Natural killer cell (primary cell): ENCODE data around the gene RALGPS1. TPM values are rescaled to one million over a fixed set of nuclear protein-coding genes. Genes with fewer than 3 reads are reported as not detected.
A peak's percentile ranks its signal among the peaks of the same experiment; 100 is the strongest.

ENCODE experiments used
- ATAC-seq, 3 donors: fragments of 150-1000 bp in 2 of 3; fragments of 200-7000 bp in 1 of 3; cut with Tn5 transposase; 1 replicate in 1 of 3; 2 replicates in 2 of 3; pipeline ENCODE4 v1.10.0; 2021; ENCODE audit warnings: mild to moderate bottlenecking in 2 of 3, moderate library complexity in 2 of 3
- DNase-seq, 2 donors: peaks; one replicate each; pipeline versions ENCODE4 v3.0.0 to v3.0.0-alpha.2; 2013 to 2021; ENCODE audit warnings: mixed read lengths in 1 of 2
- H3K27ac ChIP-seq: one replicate; pipeline ENCODE4 v1.5.1; 2013; ENCODE audit warnings: mild to moderate bottlenecking, low read length
- H3K27me3 ChIP-seq: one replicate; pipeline ENCODE4 v1.6.1; 2013; ENCODE audit warnings: low read length; ENCODE audit not compliant: control insufficient read depth, insufficient read depth
- H3K36me3 ChIP-seq: one replicate; pipeline ENCODE4 v1.6.1; 2013; ENCODE audit warnings: low read length; ENCODE audit not compliant: control insufficient read depth, insufficient read depth
- H3K4me1 ChIP-seq: one replicate; pipeline ENCODE4 v1.6.1; 2013; ENCODE audit warnings: low read length; ENCODE audit not compliant: control insufficient read depth, insufficient read depth
- H3K4me3 ChIP-seq: one replicate; pipeline ENCODE4 v1.5.1; 2013; ENCODE audit warnings: low read length
- H3K9me3 ChIP-seq: one replicate; pipeline ENCODE4 v1.6.1; 2013; ENCODE audit warnings: low read length; ENCODE audit not compliant: control insufficient read depth, insufficient read depth
- H3K27ac Mint-ChIP-seq, 2 donors: one replicate each; pipeline ENCODE4 v1.8.0; 2022; ENCODE audit warnings: mild to moderate bottlenecking in 2 of 2, mixed read lengths in 2 of 2, moderate library complexity in 1 of 2
- H3K27me3 Mint-ChIP-seq, 2 donors: one replicate each; pipeline ENCODE4 v1.8.0; 2022; ENCODE audit warnings: low read depth in 2 of 2, mixed read lengths in 2 of 2
- H3K36me3 Mint-ChIP-seq: one replicate; pipeline ENCODE4 v1.8.0; 2022; ENCODE audit warnings: mixed read lengths
- H3K4me1 Mint-ChIP-seq, 2 donors: one replicate each; pipeline ENCODE4 v1.8.0; 2022; ENCODE audit warnings: mixed read lengths in 2 of 2
- H3K4me3 Mint-ChIP-seq: one replicate; pipeline ENCODE4 v1.8.0; 2022; ENCODE audit warnings: mild to moderate bottlenecking, moderate library complexity, mixed read lengths
- H3K9me3 Mint-ChIP-seq, 2 donors: one replicate each; pipeline ENCODE4 v1.8.0; 2022; ENCODE audit warnings: mixed read lengths in 2 of 2
- WGBS: methylation state at CpG from one replicate; pipeline ENCODE4 v1.1.7; 2013; ENCODE audit warnings: missing lambda C conversion rate; ENCODE audit not compliant: insufficient coverage; 5-methylcytosine and 5-hydroxymethylcytosine counted together
- intact Hi-C: fragments of 100-400 bp; cut with micrococcal nuclease; formaldehyde crosslinking; loops from one replicate; pipeline ENCODE4 v1.14.2; 2022
- total RNA-seq, 4 donors: library from RNA; stranded (reverse); fragments of 120-200 nt in 1 of 4; gene quantifications; one replicate each; pipeline versions ENCODE4 v1.2.3 to v1.2.4, GENCODE V29; 2013 to 2022
- TF ChIP-seq, protein P1 (sequence below): fragments of 200-600 bp; IDR thresholded peaks from one replicate; pipeline ENCODE4 v1.8.0; 2022; ENCODE audit warnings: antibody characterized with exemption

RALGPS1 gene
- total RNA-seq, 3 donors from 2014 or later (not counting 1 experiment from before 2014, with no cell fraction given): 11.9 to 21.2 (median 13.2) TPM

DNA sequence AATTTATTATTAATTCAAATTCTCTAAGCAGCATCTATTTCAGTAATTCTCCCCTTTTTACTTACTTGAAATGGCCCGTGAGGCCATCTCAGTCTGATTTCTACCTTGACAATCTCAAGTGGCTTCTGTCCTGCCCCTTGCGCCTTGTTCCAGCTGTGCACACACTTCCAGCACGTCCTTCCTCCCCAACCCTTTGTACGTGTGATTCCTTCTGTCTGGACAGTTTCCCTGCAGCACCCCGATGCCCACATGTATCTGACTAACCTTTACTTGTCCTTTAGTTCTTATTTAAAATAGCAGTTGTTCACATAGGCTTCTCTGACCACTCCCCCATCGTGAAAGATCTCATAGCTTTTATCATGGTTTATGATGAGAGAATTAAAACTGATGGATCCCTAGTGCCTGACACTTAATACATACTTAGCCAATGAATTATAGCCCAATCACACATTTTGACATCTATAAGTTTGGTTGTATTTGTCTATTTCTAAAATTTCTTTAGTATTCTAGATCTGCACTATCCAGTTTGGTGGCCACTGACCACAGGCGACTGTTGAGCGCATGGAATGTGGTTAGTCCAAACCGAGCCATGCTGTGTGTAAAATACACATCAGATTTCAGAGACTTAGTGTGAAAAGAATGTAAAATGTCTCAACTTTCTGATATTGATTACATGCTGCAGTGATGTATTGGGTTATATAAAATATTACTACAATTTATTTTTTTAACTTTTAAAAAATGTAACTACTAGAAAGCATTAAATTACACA, 39.9 kb upstream of the RALGPS1 start:
- H3K36me3 ChIP-seq: peaks cover 4% of the 10 kb centered on the region
- 75% methylated on average over 8 of the region's 9 CpGs for WGBS
- DNase-seq: no peak
- H3K9me3 Mint-ChIP-seq: no peaks in the 10 kb centered on the region
- peak overlapping the region in 1 of 2 donors; percentile 56 for H3K27ac Mint-ChIP-seq
- peak in 1 of 3 donors; percentile 31 for ATAC-seq
- no peaks in the 10 kb centered on the region for H3K9me3 ChIP-seq
- no peak overlapping the region for H3K4me3 ChIP-seq
- H3K4me1 Mint-ChIP-seq: peaks cover 36 to 60% of the 10 kb centered on the region in 2 donors
- H3K4me1 ChIP-seq: peaks cover 16% of the 10 kb centered on the region
- intact Hi-C loops: no loop called here
- H3K27me3 Mint-ChIP-seq: no peaks in the 10 kb centered on the region
- no peaks in the 10 kb centered on the region for H3K36me3 Mint-ChIP-seq
- H3K4me3 Mint-ChIP-seq: no peak overlapping the region
- TF ChIP-seq, protein P1, sequence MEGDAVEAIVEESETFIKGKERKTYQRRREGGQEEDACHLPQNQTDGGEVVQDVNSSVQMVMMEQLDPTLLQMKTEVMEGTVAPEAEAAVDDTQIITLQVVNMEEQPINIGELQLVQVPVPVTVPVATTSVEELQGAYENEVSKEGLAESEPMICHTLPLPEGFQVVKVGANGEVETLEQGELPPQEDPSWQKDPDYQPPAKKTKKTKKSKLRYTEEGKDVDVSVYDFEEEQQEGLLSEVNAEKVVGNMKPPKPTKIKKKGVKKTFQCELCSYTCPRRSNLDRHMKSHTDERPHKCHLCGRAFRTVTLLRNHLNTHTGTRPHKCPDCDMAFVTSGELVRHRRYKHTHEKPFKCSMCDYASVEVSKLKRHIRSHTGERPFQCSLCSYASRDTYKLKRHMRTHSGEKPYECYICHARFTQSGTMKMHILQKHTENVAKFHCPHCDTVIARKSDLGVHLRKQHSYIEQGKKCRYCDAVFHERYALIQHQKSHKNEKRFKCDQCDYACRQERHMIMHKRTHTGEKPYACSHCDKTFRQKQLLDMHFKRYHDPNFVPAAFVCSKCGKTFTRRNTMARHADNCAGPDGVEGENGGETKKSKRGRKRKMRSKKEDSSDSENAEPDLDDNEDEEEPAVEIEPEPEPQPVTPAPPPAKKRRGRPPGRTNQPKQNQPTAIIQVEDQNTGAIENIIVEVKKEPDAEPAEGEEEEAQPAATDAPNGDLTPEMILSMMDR: no peak
- no peak overlapping the region for H3K27ac ChIP-seq
- H3K27me3 ChIP-seq: no peaks in the 10 kb centered on the region

DNA sequence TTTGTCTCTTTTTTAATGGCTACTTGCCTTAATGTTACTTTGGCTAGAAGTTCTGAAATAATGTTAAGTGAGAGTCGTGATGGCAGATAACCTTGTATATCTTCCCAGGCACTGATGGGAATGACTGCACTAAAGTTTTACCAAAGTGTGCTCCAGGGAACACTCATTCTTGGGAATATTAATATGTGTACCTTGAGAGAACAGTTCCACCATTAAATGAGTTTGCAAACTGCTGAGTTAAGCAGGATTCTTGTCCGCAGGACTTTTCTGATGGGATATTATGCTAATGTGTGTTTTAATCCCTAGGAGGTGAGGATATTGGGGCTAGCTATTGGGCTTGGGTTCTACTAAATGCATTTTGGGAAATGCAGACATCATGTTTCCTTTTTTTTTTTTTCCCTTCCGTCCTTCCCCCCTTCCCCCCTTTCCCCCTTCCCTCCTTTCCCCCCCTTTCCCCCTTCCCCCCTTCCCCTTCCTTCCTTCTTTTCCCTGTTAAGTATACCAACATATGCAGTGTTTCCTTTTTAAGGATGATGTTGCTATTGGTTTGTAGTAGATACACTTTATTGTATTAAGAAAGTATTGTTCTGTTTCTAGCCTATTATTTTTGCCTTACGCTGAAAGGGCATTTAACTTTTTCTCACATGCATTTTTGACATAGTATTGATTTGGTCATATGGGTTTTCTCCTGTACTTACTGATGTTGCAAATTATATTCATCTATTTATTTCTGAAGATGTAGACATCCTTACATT, 38.6 kb upstream of the RALGPS1 start:
- no peak overlapping the region for H3K4me3 ChIP-seq
- 100% methylated on average over 2 of the region's 4 CpGs for WGBS
- Mint-ChIP-seq H3K27ac (peak overlapping the region; percentile 83 to 84), H3K9me3 (no peaks in the 10 kb centered on the region), H3K27me3 (no peaks in the 10 kb centered on the region), H3K4me1 (peaks cover 37 to 60% of the 10 kb centered on the region in 2 donors), H3K36me3 (no peaks in the 10 kb centered on the region), H3K4me3 (no peak overlapping the region)
- TF ChIP-seq, protein P1: no peak
- intact Hi-C loops: no loop called here
- H3K27ac ChIP-seq: no peak overlapping the region
- H3K27me3 ChIP-seq: no peaks in the 10 kb centered on the region
- ATAC-seq (no peak), DNase-seq (no peak)
- H3K4me1 ChIP-seq: peaks cover 16% of the 10 kb centered on the region
- H3K9me3 ChIP-seq: no peaks in the 10 kb centered on the region
- peaks cover 16% of the 10 kb centered on the region for H3K36me3 ChIP-seq

DNA sequence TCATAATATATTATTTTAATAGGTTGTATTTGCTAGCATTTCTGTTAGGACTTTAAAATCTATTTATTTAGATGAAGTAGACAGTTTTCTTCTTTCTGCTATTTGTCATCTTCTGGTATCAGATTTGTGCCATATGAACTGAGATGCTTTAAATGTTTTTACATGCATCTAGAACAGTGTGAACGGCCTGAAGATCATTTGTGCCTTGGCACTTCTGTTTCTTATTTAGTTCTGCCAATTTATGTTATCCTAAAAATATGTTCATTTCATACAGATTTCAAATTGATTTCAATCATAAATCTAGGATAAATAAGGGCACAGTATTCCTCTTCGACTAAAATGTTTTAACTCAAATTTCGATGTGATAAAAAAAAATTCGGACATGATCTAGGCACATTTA, 38.1 kb upstream of the RALGPS1 start:
- Histone ChIP-seq H3K4me1 (peaks cover 16% of the 10 kb centered on the region), H3K27me3 (no peaks in the 10 kb centered on the region), H3K27ac (no peak overlapping the region), H3K9me3 (no peaks in the 10 kb centered on the region), H3K4me3 (no peak overlapping the region), H3K36me3 (peaks cover 20% of the 10 kb centered on the region)
- DNase-seq: no peak
- Mint-ChIP-seq H3K27ac (peak overlapping the region; percentile 83 to 84), H3K36me3 (no peaks in the 10 kb centered on the region), H3K9me3 (no peaks in the 10 kb centered on the region), H3K4me1 (peaks cover 37 to 58% of the 10 kb centered on the region in 2 donors), H3K27me3 (no peaks in the 10 kb centered on the region), H3K4me3 (no peak overlapping the region)
- ATAC-seq: no peak
- intact Hi-C loops: no loop called here
- 90% methylated on average over 4 of the region's 4 CpGs for WGBS
- TF ChIP-seq, protein P1: no peak
